NCI-H1436 (cell line): ENCODE results near the gene FOXO4.
A peak's percentile ranks its signal among the peaks of the same experiment; 100 is the strongest.
"Not testable (repeated sequence)": the region's sequence is repeated elsewhere in the genome, so short reads cannot be mapped to it uniquely, and the experiment has no call there.

Experiments
- DNase-seq: peaks from one replicate; lab custom pipeline; 2025; lab: John Stamatoyannopoulos, UW

The FOXO4 gene, protein sequence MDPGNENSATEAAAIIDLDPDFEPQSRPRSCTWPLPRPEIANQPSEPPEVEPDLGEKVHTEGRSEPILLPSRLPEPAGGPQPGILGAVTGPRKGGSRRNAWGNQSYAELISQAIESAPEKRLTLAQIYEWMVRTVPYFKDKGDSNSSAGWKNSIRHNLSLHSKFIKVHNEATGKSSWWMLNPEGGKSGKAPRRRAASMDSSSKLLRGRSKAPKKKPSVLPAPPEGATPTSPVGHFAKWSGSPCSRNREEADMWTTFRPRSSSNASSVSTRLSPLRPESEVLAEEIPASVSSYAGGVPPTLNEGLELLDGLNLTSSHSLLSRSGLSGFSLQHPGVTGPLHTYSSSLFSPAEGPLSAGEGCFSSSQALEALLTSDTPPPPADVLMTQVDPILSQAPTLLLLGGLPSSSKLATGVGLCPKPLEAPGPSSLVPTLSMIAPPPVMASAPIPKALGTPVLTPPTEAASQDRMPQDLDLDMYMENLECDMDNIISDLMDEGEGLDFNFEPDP

GRCh38 chrX:71095555-71095980 lies at the start of gene FOXO4:
Gene FOXO4, plus strand, starts transcription at chrX:71095851. Its CDS starts 678 bp downstream, at chrX:71096529.
- peak; percentile 84 for DNase-seq

DNA sequence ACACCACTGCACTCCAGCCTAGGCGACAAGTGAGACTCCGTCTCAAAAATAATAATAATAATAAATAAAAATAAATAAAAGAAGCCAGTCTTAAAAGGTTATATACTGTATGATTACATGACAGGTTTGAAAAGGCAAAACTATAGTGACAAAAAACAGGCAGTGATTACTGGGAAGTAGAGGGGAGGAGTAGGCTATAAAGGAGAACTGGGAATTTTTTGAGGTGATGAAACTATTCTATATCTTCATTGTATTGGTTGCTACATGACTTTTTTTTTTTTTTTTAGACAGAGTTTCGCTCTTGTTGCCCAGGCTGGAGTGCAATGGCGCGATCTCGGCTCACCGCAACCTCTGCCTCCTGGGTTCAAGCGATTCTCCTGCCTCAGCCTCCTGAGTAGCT lies 47.8 kb upstream of the FOXO4 start:
- not testable (repeated sequence) for DNase-seq

GRCh38 chrX:71052721-71053120 lies 42.9 kb upstream of the FOXO4 start:
- no peak for DNase-seq

DNA sequence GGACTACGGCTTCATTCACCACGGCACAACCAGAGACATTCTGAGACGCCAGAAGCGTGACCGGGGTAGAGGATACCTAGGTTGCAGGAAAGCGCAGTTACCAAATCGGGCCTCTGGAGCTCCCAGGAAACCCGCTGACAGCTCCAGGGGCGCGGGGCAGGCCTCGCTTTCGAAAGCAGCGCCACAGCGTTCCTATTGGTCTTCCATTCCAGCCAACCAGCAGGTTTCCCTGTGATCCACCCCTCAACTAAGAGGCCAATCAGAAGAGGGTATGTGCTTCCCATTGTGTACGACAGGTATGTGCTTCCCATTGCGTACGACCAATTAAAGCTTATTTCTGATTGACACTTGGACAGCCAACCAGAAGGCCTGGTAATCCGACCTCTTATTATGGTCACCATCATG lies 42.4 kb upstream of the FOXO4 start:
- no peak for DNase-seq

GRCh38 chrX:71056867-71057266 lies 38.8 kb upstream of the FOXO4 start:
- DNase-seq: no peak

DNA sequence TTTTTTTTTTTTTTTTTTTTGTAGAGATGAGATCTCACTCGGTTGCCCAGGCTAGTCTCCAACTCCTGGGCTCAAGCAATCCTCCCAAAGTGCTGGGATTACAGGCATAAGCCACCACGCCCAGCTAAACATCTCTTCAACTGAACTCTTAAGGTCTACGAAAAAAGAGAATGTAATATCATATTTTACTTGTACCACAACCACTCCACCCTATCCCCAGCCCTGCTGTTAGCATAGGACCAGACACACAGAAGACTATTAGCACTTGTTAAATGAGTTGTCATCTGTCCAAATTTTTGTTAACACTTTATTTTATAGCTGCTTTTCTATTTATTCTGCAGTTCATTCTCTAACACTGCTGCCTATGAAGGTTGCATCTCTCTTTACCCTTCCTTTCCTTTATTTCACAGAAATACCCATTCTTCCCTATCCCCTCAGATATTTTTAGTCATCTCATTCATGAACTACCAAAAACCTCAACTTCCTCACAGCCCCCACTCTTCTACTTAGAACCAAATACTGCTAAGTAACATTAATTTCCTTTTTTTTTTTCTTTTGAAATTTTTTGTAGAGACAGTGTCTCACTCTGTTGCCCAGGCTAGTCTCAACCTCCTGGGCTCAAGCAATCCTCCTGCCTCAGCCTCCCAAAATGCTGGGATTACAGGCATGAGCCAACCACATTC lies 37.7 kb upstream of the FOXO4 start:
- no peak for DNase-seq

GRCh38 chrX:71060127-71060526 lies 35.5 kb upstream of the FOXO4 start:
- DNase-seq: no peak

GRCh38 chrX:71067089-71067488 lies 28.6 kb upstream of the FOXO4 start:
- no peak for DNase-seq

DNA sequence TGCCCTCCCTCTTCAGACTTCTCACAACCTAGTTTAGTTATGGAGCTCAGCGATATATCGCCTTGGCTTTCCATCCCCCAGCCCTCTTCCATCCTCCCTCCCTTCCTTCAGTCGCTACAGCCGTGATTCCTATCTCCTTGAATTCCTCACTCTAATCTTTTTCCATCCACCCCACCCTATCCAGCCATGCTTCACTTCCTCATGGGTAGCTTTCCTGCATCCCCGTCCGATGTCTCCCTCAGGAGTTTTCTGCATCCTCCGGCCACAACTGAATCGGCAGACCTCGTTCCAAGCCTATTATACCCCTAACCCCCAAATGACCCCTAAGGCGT lies 28.0 kb upstream of the FOXO4 start:
- no peak for DNase-seq

DNA sequence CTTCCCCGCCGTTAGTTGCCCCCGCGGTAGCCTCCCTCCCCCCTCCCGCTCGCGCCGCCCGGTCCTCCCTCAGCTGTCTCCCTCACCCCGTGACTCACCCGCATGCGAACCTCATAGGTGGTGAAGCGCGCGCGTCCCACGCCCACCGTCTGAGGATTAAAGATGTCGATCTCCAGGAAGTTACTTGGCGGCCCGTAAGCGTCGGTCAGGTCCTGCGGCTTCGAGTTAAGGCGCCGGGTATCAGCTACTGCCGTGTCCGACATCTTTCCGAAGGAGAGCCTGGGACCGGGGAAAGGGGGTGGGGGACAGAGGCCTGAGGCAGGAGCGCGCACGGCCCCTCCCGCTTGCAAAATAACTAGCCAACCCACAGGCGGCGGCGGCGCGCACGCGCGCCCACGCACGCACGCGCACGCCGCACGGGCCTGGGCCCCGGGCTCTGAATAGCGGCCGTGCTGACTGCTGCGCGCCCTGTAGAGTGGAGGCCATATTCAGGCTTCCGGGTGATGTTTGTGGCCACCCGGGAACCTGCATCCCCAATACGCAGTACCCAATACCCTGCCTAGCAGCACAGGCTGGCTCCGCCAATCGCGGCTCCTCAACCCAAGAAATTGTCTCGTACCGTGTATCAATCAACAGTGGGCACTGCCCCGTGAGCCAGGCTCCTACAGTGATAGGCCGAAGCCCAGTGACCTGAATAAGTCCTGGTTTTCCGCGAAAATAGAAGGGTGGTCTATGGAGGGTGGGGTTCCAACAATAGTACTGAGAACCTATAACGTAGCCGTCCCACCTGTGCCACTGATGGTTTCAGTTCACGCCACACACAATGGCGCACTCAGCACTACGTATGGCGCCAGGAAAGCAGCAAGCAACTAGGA lies 27.4 kb upstream of the FOXO4 start, which contains the start of gene SNX12:
Gene SNX12 (minus strand): TSS at position 291 of the 875 bp plus-strand sequence. CDS start 28 bp downstream, at position 263.
- peak; percentile 95 for DNase-seq

DNA sequence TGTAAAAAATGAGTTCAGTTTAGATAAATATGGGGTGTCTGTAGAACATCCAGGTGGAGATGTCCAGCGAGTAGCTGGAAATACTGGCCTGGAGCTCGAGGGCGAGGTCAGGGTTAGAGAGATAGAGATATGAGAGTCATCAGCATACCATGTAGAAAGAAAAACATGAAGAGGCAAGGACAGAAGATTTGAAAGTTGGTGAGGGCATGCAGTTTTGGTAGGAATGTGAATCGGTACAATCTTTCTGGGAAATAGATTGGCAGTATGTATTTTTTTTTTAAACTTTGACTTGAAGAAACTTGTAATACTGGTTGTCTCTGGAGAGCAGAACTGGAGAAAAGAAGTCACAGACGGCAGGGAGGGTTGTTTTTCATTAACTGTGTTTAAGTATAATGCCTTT lies 25.1 kb upstream of the FOXO4 start:
- no peak for DNase-seq

- no peak for DNase-seq
These were observed 14.1 kb upstream of the FOXO4 start for GRCh38 chrX:71081330-71082123.

- DNase-seq: no peak
These were observed 13.5 kb upstream of the FOXO4 start for GRCh38 chrX:71082124-71082647.

GRCh38 chrX:71082822-71083221 lies 12.8 kb upstream of the FOXO4 start:
- DNase-seq: no peak

DNA sequence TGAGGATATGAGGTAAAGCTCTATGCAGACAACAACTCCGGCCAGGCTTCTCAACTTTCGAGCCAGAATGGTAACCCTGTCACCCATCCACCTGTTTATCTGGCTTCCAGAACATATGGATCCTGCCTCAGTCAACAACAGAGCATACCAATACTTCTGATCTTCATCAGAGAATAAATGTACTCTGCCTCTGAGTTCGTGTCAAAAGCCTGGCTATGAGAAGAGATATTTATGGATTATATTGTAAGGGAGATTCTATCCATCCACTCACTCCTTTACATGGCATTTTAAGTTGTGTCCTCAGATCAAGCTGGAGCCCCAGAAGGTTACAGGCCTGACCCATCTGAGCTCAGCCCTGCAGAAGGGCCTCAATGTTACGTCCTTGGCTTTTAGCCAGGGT lies 9.8 kb upstream of the FOXO4 start:
- DNase-seq: no peak

DNA sequence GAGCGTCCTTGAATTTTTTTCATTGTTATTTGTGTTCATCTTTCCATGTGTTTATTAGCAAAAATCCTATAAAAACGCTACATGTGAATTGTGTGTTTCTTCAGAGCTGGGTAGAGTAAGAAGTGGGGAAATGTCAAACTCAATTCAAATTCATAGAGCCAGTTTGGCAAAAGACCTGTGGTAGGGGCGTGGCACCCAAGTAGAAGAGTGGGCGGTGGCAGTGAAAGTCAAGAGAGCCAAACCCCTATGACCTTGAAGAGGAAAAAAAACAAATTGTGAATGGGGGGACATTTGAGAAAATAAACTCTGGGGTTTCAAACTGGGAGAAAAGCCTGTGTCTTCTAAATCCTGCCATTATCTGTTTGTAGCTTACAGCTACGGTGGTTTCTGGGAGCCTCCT lies 4.4 kb upstream of the FOXO4 start:
- no peak for DNase-seq

DNA sequence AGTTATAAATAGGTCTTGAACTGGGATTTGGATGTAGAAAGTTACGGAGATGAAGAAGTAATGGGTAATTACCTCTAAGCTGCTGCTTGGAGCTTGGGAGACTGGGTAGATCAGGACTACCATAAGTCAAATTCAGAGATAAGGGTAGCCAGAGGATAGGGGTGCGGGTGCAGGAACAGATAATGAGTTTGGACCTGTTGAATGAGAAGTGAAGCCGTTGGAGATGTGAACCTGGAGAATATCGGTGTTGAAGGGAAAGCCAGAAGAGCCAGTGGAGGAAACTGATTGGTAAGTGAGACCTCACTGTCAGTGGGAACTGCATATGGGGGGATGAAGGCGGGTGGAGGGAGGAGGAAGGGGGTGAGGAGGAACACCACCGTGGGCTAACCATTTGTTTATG lies 618 bp upstream of the FOXO4 start:
- no peak for DNase-seq

GRCh38 chrX:71095981-71096759 lies 519 bp downstream of the FOXO4 start:
- peak; percentile 68 for DNase-seq

DNA sequence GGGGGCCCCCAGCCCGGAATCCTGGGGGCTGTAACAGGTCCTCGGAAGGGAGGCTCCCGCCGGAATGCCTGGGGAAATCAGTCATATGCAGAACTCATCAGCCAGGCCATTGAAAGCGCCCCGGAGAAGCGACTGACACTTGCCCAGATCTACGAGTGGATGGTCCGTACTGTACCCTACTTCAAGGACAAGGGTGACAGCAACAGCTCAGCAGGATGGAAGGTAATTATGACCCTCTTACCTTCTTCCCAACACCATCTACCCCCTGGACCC lies 1.0 kb downstream of the FOXO4 start:
- DNase-seq: no peak

GRCh38 chrX:71098302-71098701 lies 2.7 kb downstream of the FOXO4 start:
- peak; percentile 44 for DNase-seq
